ENCODE data around the gene TMA16.

GRCh38 chr4:163482190-163482589 lies 12.3 kb upstream of the TMA16 start:
- TF ChIP-seq CTCF (IDR thresholded peaks at IDR 0.05): no peak
- TF ChIP-seq EZH2 (IDR thresholded peaks at IDR 0.05; ENCODE audit: borderline replicate concordance, insufficient read depth, low read depth, low read length, poor library complexity, severe bottlenecking): no peak
